IPS-15b (cell line): ENCODE results near the gene DOC2A.
"Not testable (repeated sequence)": the region's sequence is repeated elsewhere in the genome, so short reads cannot be mapped to it uniquely, and the experiment has no call there.

Experiments used
- H3K27me3 ChIP-seq: one replicate; pipeline ENCODE4 v1.6.1; 2013; ENCODE audit warnings: low read length; ENCODE audit not compliant: control insufficient read depth, insufficient read depth
- H3K36me3 ChIP-seq: one replicate; pipeline ENCODE4 v1.6.1; 2013; ENCODE audit warnings: low read length; ENCODE audit not compliant: control insufficient read depth, insufficient read depth
- H3K4me1 ChIP-seq: one replicate; pipeline ENCODE4 v1.6.1; 2013; ENCODE audit warnings: mild to moderate bottlenecking, low read length; ENCODE audit not compliant: control insufficient read depth, insufficient read depth
- H3K4me3 ChIP-seq: one replicate; pipeline ENCODE4 v1.5.1; 2013; ENCODE audit warnings: low read depth, low read length
- H3K9ac ChIP-seq: one replicate; pipeline ENCODE4 v1.6.1; 2013; ENCODE audit warnings: low read depth, mild to moderate bottlenecking, low read length
- H3K9me3 ChIP-seq: one replicate; pipeline ENCODE4 v1.6.1; 2013; ENCODE audit warnings: mild to moderate bottlenecking, low read length; ENCODE audit not compliant: control insufficient read depth, insufficient read depth

The DOC2A gene

DNA sequence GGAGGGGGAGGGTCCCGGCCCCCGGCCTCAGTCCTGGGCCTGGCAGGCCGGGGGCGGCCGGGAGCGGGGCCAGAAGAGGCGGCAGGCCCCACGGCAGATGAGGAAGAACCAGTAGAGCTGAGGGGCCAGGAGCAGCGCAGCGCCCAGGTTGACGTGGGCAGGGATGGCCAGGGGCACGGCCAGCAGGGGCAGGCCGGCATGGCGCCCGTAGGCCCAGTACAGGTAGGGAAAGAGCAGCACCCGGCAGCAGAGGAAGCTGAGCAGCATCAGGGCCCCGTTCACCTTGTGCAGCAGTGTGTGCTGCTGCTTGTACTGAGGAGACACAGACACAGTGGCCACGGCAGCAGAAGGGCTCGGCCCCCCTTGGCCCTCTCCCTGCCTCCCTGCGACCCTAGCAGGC is 14.3 kb upstream of the DOC2A start:
- Histone ChIP-seq H3K27me3 (no peaks in the 10 kb centered on the region), H3K36me3 (peaks cover 11% of the 10 kb centered on the region)

DNA sequence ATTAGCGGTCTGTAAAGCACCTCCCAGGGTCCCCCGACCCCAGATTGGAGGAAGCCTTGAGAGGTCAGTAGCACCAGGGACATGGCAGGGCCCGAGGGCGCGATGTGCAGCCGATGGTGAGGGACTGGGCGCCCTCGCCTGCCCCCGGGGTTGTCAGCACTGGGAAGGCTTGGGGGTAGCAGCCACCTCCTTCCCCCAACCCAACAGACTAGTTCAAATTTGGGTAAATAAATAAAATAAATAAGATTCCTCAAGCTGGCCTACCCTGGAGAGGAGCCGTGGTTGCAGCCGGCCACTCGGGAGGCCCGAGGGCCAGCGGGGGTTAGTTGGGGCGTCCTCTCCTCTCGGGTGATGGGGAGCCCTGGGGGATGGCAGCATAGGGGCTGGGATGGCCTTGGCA is 13.6 kb upstream of the DOC2A start:
- Histone ChIP-seq H3K27me3 (no peaks in the 10 kb centered on the region), H3K4me3 (no peak overlapping the region), H3K9me3 (no peaks in the 10 kb centered on the region), H3K9ac (no peak overlapping the region), H3K4me1 (no peaks in the 10 kb centered on the region), H3K36me3 (peaks cover 11% of the 10 kb centered on the region)

More for the DNA sequence above, 14.3 kb upstream of the DOC2A start:
- no peaks in the 10 kb centered on the region for H3K9me3 ChIP-seq
- no peak overlapping the region for H3K9ac ChIP-seq
- H3K4me1 ChIP-seq: peaks cover 2% of the 10 kb centered on the region
- no peak overlapping the region for H3K4me3 ChIP-seq

DNA sequence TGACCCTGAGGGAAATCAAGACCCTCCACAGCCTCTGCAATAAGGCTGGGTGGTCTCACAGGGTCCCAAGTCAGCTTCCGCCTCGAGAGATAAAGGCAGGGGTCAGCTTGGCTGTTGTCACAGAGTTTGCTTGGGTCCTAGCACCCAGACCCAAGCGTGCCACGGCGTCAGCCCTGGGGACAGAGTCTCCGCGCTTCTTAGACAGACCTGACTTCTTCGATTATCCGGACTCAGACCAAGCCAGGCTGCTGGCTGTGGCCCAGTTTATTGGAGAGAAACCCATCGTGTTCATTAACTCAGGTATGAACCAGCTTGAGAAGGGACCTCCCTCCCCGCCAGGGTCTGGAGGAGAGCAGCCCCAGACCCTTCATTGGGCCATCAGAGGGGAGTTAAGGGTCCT is 12.8 kb upstream of the DOC2A start:
- Histone ChIP-seq H3K9me3 (no peaks in the 10 kb centered on the region), H3K9ac (no peak overlapping the region), H3K27me3 (no peaks in the 10 kb centered on the region), H3K4me3 (no peak overlapping the region), H3K36me3 (peaks cover 11% of the 10 kb centered on the region), H3K4me1 (no peaks in the 10 kb centered on the region)

DNA sequence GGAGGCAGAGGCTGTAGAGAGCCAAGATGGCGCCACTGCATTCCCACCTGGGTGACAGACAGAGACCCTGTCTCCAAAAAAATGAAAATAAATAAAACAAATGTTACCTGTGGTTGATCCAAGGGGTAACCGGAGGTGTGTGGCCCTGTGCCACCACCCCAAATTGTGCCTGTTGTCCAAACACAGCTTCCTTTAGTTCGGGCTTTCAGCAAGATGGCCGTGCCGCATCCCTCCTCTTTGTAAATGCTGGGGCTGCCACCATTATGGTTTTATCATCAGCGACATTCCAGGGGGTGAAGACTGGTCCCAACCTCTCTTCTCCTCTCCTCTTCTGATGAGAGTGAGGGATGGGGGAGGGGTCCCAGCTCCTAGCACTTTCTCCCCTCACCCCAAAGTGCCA is 12.1 kb upstream of the DOC2A start, which contains the start of gene C16orf92:
Gene C16orf92, plus strand, starts transcription at position 312 of the 400 bp plus-strand sequence. CDS start 143 bp downstream, outside the sequence.
- peaks cover 11% of the 10 kb centered on the region for H3K36me3 ChIP-seq
- H3K4me3 ChIP-seq: no peak within 1 kb of the TSS
- peak within 1 kb of the TSS; percentile 24 for H3K9ac ChIP-seq
- H3K9me3 ChIP-seq: no peaks in the 10 kb centered on the region
- H3K27me3 ChIP-seq: no peaks in the 10 kb centered on the region
- H3K4me1 ChIP-seq: no peaks in the 10 kb centered on the region

DNA sequence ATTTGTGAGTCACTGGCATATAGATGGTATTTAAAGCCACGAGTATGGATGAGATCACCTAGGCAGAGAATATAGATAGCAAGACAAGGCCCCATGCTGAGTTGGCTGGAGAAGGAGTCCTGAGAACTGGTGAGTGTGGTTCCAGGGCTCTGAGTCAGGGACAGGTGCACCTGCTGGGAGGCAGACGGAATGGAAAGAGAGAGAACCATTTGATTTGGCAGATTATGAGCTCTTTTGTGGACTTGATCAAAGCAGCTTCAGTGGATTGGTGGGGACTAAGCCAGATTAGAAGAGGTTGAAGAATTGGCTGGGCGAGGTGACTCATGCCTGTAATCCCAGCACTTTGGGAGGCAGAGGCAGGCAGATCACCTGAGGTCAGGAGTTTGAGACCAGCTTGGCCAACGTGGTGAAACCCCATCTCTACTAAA is 7.9 kb upstream of the DOC2A start:
- Histone ChIP-seq H3K36me3 (no peaks in the 10 kb centered on the region), H3K4me1 (no peaks in the 10 kb centered on the region), H3K27me3 (no peaks in the 10 kb centered on the region), H3K4me3 (no peak overlapping the region), H3K9ac (no peak overlapping the region), H3K9me3 (no peaks in the 10 kb centered on the region)

DNA sequence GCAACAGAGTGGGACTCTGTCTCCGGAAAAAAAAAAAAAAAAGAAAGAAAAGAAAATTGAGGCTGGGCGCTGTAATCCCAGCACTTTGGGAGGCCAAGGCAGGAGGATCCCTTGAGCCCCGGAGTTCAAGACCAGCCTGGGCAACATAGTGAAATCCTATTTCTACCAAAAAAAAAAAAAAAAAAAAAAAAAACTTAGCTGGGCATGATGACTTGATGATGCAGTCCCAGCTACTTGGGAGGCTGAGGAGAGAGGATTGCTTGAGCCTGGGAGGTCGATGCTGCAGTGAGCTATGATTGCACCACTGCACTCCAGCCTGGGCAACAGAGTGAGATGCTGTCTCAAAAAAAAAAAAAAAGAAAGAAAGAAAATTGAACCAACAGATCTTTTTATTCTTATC is 7.1 kb upstream of the DOC2A start:
- not testable (repeated sequence) for H3K4me1 ChIP-seq, H3K27me3 ChIP-seq, H3K9ac ChIP-seq, H3K9me3 ChIP-seq, H3K4me3 ChIP-seq, H3K36me3 ChIP-seq

DNA sequence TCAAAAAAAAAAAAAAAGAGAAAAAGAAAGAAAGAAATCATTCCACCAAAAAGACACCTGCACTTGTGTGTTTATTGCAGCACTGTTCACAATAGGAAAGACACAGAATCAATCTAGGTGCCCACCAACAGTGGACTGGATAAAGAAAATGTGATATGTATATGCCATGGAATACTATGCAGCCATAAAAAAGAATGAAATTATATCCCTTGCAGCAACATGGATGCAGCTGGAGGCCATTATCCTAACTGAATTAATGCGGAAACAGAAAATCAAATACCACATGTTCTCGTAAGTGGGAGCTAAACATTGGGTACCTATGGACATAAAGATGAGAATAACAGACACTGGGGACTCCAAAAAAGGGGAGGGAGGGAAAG is 6.4 kb upstream of the DOC2A start:
- Histone ChIP-seq H3K36me3 (no peaks in the 10 kb centered on the region), H3K4me3 (no peak overlapping the region), H3K27me3 (peaks cover 1% of the 10 kb centered on the region), H3K9me3 (no peaks in the 10 kb centered on the region), H3K9ac (no peak overlapping the region), H3K4me1 (no peaks in the 10 kb centered on the region)

DNA sequence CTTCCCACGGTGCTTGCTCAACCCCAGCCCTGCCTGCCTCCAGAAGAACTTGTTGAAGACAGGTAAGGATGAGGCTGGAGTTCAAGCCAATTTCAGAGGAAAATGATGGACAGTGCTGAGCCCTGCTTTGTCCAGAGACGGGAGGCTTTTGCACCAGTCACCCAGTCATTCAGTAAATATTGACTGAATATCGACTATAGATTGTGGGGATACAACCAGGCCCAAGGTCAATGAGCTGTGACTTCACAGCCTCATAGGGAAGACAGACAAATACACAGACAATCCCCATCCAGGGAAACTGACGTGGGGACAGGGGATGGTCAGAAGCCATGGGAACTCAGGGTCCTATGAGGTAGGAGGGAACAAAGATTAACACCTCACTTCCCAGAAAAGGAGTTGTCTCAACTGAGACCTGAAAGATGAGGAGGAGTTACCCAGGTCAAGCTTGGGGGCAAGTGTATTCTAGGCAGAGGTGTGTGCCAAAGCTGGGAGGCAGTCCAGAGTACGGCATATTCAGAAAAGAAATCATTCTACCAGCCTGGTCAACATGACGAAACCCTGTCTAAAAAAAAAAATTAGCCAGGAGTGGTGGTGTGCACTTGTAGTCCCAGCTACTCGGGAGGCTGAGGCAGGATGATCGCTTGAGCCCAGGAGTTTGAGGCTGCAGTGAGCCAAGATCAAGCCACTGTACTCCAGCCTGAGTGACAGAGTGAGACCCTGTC is 5.9 kb upstream of the DOC2A start:
- no peak overlapping the region for H3K9ac ChIP-seq
- no peak overlapping the region for H3K4me3 ChIP-seq
- H3K27me3 ChIP-seq: peaks cover 2% of the 10 kb centered on the region
- no peaks in the 10 kb centered on the region for H3K36me3 ChIP-seq
- H3K9me3 ChIP-seq: no peaks in the 10 kb centered on the region
- no peaks in the 10 kb centered on the region for H3K4me1 ChIP-seq

DNA sequence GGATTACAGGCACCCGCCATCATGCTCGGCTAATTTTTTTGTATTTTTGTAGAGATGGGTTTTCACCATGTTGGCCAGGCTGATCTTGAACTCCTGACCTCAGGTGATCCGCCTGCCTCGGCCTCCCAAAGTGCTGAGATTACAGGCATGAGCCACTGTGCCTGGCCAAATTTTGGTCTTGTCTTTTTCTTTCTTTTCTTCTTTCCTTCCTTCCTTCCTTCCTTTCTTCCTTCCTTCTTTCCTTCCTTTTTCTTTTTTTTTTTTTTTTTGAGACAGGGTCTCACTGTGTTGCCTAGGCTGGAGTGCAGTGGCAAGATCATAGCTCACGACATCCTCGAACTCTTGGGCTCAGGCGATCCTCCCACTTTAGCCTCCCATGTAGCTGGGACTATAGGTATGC is 4.6 kb upstream of the DOC2A start:
- not testable (repeated sequence) for H3K4me1 ChIP-seq, H3K9me3 ChIP-seq, H3K4me3 ChIP-seq, H3K36me3 ChIP-seq, H3K27me3 ChIP-seq, H3K9ac ChIP-seq

DNA sequence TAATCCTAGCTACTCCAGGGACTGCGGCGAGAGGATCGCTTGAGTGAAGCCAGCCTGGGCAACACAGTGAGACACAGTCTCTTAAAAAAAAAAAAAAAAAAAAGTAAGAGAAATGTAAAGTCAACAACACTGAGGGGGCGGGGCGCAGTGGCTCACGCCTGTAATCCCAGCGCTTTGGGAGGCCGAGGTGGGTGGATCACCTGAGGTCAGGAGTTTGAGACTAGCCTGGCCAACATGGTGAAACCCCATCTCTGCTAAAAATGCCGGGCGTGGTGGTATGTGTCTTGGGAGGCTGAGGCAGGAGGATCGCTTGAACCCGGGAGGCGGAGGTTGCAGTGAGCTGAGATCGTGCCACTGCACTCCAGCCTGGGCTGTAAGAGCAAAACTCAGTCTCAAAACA is 1.8 kb upstream of the DOC2A start:
- H3K27me3 ChIP-seq: peaks cover 15% of the 10 kb centered on the region
- not testable (repeated sequence) for H3K9me3 ChIP-seq, H3K4me1 ChIP-seq, H3K36me3 ChIP-seq, H3K4me3 ChIP-seq, H3K9ac ChIP-seq

DNA sequence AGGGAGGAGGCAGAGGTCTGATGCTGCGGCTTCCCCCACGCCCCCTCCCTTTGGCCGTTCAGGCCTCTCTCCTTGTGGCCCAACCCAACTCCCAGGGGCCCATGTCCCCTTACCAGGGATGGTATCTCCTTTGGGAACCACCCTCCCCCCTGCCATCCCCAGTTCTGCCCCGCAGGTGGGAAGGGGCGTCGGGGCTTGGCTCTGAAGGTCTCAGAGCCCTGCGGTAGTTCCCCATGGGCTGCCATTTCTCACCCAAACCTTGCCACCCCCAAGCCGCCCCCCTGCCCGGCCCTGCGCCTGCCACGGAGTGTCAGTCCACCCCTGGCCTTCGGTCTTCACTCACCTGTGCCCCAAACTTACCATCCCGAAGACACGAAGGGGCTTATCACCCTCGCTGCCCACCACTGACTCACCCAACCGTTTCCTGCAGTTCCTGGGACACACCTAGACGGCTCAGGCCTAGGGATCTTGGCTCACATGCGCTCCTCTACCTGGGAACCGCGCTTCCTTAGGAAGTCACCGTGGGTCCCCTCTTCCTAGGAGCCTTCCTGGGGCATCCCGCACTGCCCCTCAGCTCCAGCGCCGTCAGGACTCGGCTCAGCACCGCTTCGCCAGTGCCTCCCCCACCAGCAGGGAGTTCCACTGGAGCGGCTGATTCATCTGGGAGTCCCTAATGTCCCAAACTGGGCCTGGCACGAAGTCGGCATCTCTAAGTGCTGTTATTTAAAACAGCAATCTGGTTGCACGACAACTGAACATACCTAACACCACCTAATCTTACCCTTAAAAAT is 1.1 kb upstream of the DOC2A start:
- Histone ChIP-seq H3K4me1 (no peaks in the 10 kb centered on the region), H3K9me3 (no peaks in the 10 kb centered on the region), H3K27me3 (peaks cover 15% of the 10 kb centered on the region), H3K4me3 (peak overlapping the region; percentile 68), H3K36me3 (no peaks in the 10 kb centered on the region), H3K9ac (no peak overlapping the region)
